NT2/D1 (cell line): Measurements from ENCODE around the gene CD48.

Source experiments
- DNase-seq: peaks from one replicate; pipeline ENCODE4 v3.0.0-alpha.2; 2011; ENCODE audit warnings: low read depth, low spot score
- H3K27me3 ChIP-seq: 2 replicates; pipeline ENCODE4 v1.6.0; 2011; ENCODE audit warnings: mild to moderate bottlenecking; ENCODE audit not compliant: insufficient read length, insufficient read depth
- H3K36me3 ChIP-seq: 2 replicates; pipeline ENCODE4 v1.6.1; 2011; ENCODE audit warnings: mild to moderate bottlenecking, low read length, mixed read lengths; ENCODE audit not compliant: insufficient read depth, insufficient read length
- H3K4me1 ChIP-seq: 2 replicates; pipeline ENCODE4 v1.5.1; 2011; ENCODE audit not compliant: insufficient read depth, insufficient read length
- H3K4me3 ChIP-seq: 2 replicates; pipeline ENCODE4 v1.5.1; 2011; ENCODE audit warnings: low read depth; ENCODE audit not compliant: insufficient read length
- H3K9ac ChIP-seq: 2 replicates; pipeline ENCODE4 v1.6.0; 2011; ENCODE audit warnings: low read depth; ENCODE audit not compliant: insufficient read length
- H3K9me3 ChIP-seq: 2 replicates; pipeline ENCODE4 v1.5.1; 2011; ENCODE audit warnings: mild to moderate bottlenecking, low read length; ENCODE audit not compliant: insufficient read depth
- SUZ12 ChIP-seq: IDR thresholded peaks from 2 replicates; pipeline ENCODE4 v1.6.1; 2011; ENCODE audit not compliant: insufficient read length, insufficient read depth; ENCODE audit errors: extremely low read depth
- YY1 ChIP-seq: IDR thresholded peaks from 2 replicates; pipeline ENCODE4 v1.6.1; 2011; ENCODE audit not compliant: insufficient read length, insufficient read depth
- ZNF274 ChIP-seq: IDR thresholded peaks from 2 replicates; pipeline ENCODE4 v1.6.1; 2011; ENCODE audit warnings: mild to moderate bottlenecking, low read depth, low read length

CD48 gene

GRCh38 chr1:160681066-160681890, 30.3 kb downstream of the CD48 start:
- H3K36me3 ChIP-seq = no peaks in the 10 kb centered on the region
- peaks cover 2% of the 10 kb centered on the region for H3K4me1 ChIP-seq
- H3K4me3 ChIP-seq = no peak overlapping the region
- DNase-seq = peak; percentile 98
- H3K9me3 ChIP-seq = no peaks in the 10 kb centered on the region; the same call in 1 of the 2 replicates
- no peak overlapping the region for H3K9ac ChIP-seq
- no peaks in the 10 kb centered on the region for H3K27me3 ChIP-seq
- no peak for TF ChIP-seq YY1
- no peak for TF ChIP-seq ZNF274

GRCh38 chr1:160680399-160680798, 31.2 kb downstream of the CD48 start:
- Histone ChIP-seq H3K4me3 (no peak overlapping the region), H3K36me3 (no peaks in the 10 kb centered on the region), H3K27me3 (no peaks in the 10 kb centered on the region), H3K9ac (no peak overlapping the region), H3K4me1 (peaks cover 2% of the 10 kb centered on the region), H3K9me3 (no peaks in the 10 kb centered on the region; the same call in 1 of the 2 replicates)
- no peak for DNase-seq
- TF ChIP-seq YY1 (no peak), ZNF274 (no peak), SUZ12 (no peak)

DNA sequence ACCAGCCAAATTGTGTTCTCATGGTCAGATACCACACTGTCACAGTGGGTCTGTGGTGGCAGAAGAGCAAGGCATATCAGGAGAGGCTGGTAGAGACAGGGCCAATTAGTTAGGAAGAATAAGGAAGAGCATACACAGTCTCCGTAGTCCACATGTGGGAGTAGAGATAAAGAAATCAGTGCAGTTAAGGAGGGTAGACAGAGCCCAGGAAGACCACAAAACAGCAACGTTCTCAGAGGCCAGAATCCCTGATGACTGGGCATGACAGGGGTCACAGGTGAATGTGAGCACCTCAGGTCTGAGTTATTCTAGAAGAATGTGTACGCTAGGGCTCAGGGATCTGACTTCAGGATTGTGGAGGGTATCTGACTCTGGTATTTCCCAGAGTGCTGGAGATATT, 31.7 kb downstream of the CD48 start:
- no peak overlapping the region for H3K4me3 ChIP-seq
- TF ChIP-seq ZNF274 (no peak), YY1 (no peak), SUZ12 (no peak)
- no peaks in the 10 kb centered on the region; the same call in 1 of the 2 replicates for H3K9me3 ChIP-seq
- DNase-seq = no peak
- H3K4me1 ChIP-seq = peaks cover 2% of the 10 kb centered on the region
- H3K36me3 ChIP-seq = no peaks in the 10 kb centered on the region
- H3K27me3 ChIP-seq = no peaks in the 10 kb centered on the region
- H3K9ac ChIP-seq = no peak overlapping the region

- H3K4me3 ChIP-seq = no peak overlapping the region
- H3K9me3 ChIP-seq = no peaks in the 10 kb centered on the region; the same call in 1 of the 2 replicates
- H3K9ac ChIP-seq = no peak overlapping the region
- H3K27me3 ChIP-seq = no peaks in the 10 kb centered on the region
- no peak for TF ChIP-seq ZNF274
- TF ChIP-seq SUZ12 = no peak
- TF ChIP-seq YY1 = no peak
- no peak for DNase-seq
- peaks cover 6% of the 10 kb centered on the region for H3K4me1 ChIP-seq
- no peaks in the 10 kb centered on the region for H3K36me3 ChIP-seq
Observed at GRCh38 chr1:160676869-160677597, 34.6 kb downstream of the CD48 start.

- H3K4me3 ChIP-seq = no peak overlapping the region
- TF ChIP-seq SUZ12 (no peak), ZNF274 (no peak), YY1 (no peak)
- H3K27me3 ChIP-seq = no peaks in the 10 kb centered on the region
- peak; percentile 82 for DNase-seq
- H3K9ac ChIP-seq = no peak overlapping the region
- no peaks in the 10 kb centered on the region; the same call in 1 of the 2 replicates for H3K9me3 ChIP-seq
- peaks cover 4% of the 10 kb centered on the region for H3K4me1 ChIP-seq
- no peaks in the 10 kb centered on the region for H3K36me3 ChIP-seq
Observed at GRCh38 chr1:160675641-160676410, 35.8 kb downstream of the CD48 start.

- Histone ChIP-seq H3K9ac (no peak overlapping the region), H3K36me3 (no peaks in the 10 kb centered on the region), H3K27me3 (no peaks in the 10 kb centered on the region), H3K4me3 (no peak overlapping the region), H3K4me1 (peaks cover 4% of the 10 kb centered on the region), H3K9me3 (peaks cover 9% of the 10 kb centered on the region)
- DNase-seq = no peak
- TF ChIP-seq ZNF274 = no peak
- TF ChIP-seq SUZ12 = no peak
- no peak for TF ChIP-seq YY1
Observed at GRCh38 chr1:160674415-160674814, 37.2 kb downstream of the CD48 start.
